Measurements from ENCODE around the gene RAP1GAP2. TPM values are rescaled to one million over a fixed set of nuclear protein-coding genes. Genes with fewer than 3 reads are reported as not detected.
"Not testable (repeated sequence)": the region's sequence is repeated elsewhere in the genome, so short reads cannot be mapped to it uniquely, and the experiment has no call there.

The RAP1GAP2 gene
- total RNA-seq, 1 donor from 2014 or later, result 31.2 TPM

GRCh38 chr17:2871720-2872119 is 75.5 kb downstream of the RAP1GAP2 start:
- intact Hi-C loops (cut with DNase I), result no loop called here
- DNase-seq (ENCODE audit: low spot score), result no peak

GRCh38 chr17:2872282-2872681 is 76.0 kb downstream of the RAP1GAP2 start:
- DNase-seq (ENCODE audit: low spot score), result no peak
- intact Hi-C loops (cut with DNase I), result no loop called here

GRCh38 chr17:2874189-2874686 is 78.0 kb downstream of the RAP1GAP2 start:
- intact Hi-C loops (cut with DNase I), result no loop called here
- no peak for DNase-seq (ENCODE audit: low spot score)

GRCh38 chr17:2875608-2876007 is 79.4 kb downstream of the RAP1GAP2 start:
- no peak for DNase-seq (ENCODE audit: low spot score)
- intact Hi-C loops (cut with DNase I), result no loop called here

- intact Hi-C loops (cut with DNase I), result no loop called here
- DNase-seq (ENCODE audit: low spot score), result no peak
These were observed 80.2 kb downstream of the RAP1GAP2 start for GRCh38 chr17:2876467-2876866.

- no peak for DNase-seq (ENCODE audit: low spot score)
These were observed 82.6 kb downstream of the RAP1GAP2 start for GRCh38 chr17:2878751-2879254.

GRCh38 chr17:2880050-2880449 is 83.8 kb downstream of the RAP1GAP2 start:
- intact Hi-C loops (cut with DNase I), result no loop called here
- DNase-seq (ENCODE audit: low spot score), result no peak

More at GRCh38 chr17:2878751-2879254, 82.6 kb downstream of the RAP1GAP2 start:
- intact Hi-C loops (cut with DNase I), result no loop called here

- intact Hi-C loops (cut with DNase I), result no loop called here
- no peak for DNase-seq (ENCODE audit: low spot score)
These were observed 85.1 kb downstream of the RAP1GAP2 start for GRCh38 chr17:2881295-2881694.

- intact Hi-C loops (cut with DNase I), result no loop called here
- no peak for DNase-seq (ENCODE audit: low spot score)
These were observed 87.4 kb downstream of the RAP1GAP2 start for GRCh38 chr17:2883544-2884213.

- intact Hi-C loops (cut with DNase I), result no loop called here
These were observed 89.5 kb downstream of the RAP1GAP2 start for GRCh38 chr17:2885733-2886132.

GRCh38 chr17:2888326-2888725 is 92.1 kb downstream of the RAP1GAP2 start:
- intact Hi-C loops (cut with DNase I), result no loop called here
- DNase-seq (ENCODE audit: low spot score), result no peak

More at GRCh38 chr17:2885733-2886132, 89.5 kb downstream of the RAP1GAP2 start:
- no peak for DNase-seq (ENCODE audit: low spot score)

GRCh38 chr17:2889256-2889655 is 93.0 kb downstream of the RAP1GAP2 start:
- intact Hi-C loops (cut with DNase I), result no loop called here
- DNase-seq (ENCODE audit: low spot score), result no peak

- intact Hi-C loops (cut with DNase I); DNase-seq (ENCODE audit: low spot score): not testable (repeated sequence)
These were observed 94.5 kb downstream of the RAP1GAP2 start for GRCh38 chr17:2890778-2891177.

GRCh38 chr17:2892305-2892971 is 96.2 kb downstream of the RAP1GAP2 start:
- no peak for DNase-seq (ENCODE audit: low spot score)
- intact Hi-C loops (cut with DNase I), result no loop called here

- DNase-seq (ENCODE audit: low spot score), result no peak
- intact Hi-C loops (cut with DNase I), result no loop called here
These were observed 97.2 kb downstream of the RAP1GAP2 start for GRCh38 chr17:2893422-2893914.

- DNase-seq (ENCODE audit: low spot score), result no peak
- intact Hi-C loops (cut with DNase I), result no loop called here
These were observed 98.5 kb downstream of the RAP1GAP2 start for GRCh38 chr17:2894782-2895181.

- no peak for DNase-seq (ENCODE audit: low spot score)
- intact Hi-C loops (cut with DNase I), result no loop called here
These were observed 101.4 kb downstream of the RAP1GAP2 start for GRCh38 chr17:2897605-2898004.

- intact Hi-C loops (cut with DNase I), result no loop called here
- no peak for DNase-seq (ENCODE audit: low spot score)
These were observed 102.2 kb downstream of the RAP1GAP2 start for GRCh38 chr17:2898255-2898926.

- no peak for DNase-seq (ENCODE audit: low spot score)
- intact Hi-C loops (cut with DNase I), result loop anchor here (5.0 kb wide), 1 partner anchor 38 kb away; no protein-coding TSS in a partner anchor
These were observed 103.7 kb downstream of the RAP1GAP2 start for GRCh38 chr17:2899906-2900305.

GRCh38 chr17:2900842-2901241 is 104.6 kb downstream of the RAP1GAP2 start:
- no peak for DNase-seq (ENCODE audit: low spot score)
- intact Hi-C loops (cut with DNase I), result loop anchor here (5.0 kb wide), 1 partner anchor 39 kb away; no protein-coding TSS in a partner anchor
